ENCODE results near the gene POLD4.
"Not testable (repeated sequence)": the region's sequence is repeated elsewhere in the genome, so short reads cannot be mapped to it uniquely, and the experiment has no call there.

Gene POLD4

GRCh38 chr11:67353317-67354074 lies at the start of gene POLD4:
Gene POLD4, minus strand, starts transcription at chr11:67353546. Its CDS starts 147 bp downstream, at chr11:67353399.
- in situ Hi-C loops (cut with HindIII; ENCODE audit: low sequenced_read_pairs): no loop called here
- H3K4me3 ChIP-seq (ENCODE audit: low read depth, low read length): peak within 1 kb of the TSS; percentile 74
- DNase-seq (ENCODE audit: low read depth, low spot score): peak; percentile 97
- TF ChIP-seq, protein P1, sequence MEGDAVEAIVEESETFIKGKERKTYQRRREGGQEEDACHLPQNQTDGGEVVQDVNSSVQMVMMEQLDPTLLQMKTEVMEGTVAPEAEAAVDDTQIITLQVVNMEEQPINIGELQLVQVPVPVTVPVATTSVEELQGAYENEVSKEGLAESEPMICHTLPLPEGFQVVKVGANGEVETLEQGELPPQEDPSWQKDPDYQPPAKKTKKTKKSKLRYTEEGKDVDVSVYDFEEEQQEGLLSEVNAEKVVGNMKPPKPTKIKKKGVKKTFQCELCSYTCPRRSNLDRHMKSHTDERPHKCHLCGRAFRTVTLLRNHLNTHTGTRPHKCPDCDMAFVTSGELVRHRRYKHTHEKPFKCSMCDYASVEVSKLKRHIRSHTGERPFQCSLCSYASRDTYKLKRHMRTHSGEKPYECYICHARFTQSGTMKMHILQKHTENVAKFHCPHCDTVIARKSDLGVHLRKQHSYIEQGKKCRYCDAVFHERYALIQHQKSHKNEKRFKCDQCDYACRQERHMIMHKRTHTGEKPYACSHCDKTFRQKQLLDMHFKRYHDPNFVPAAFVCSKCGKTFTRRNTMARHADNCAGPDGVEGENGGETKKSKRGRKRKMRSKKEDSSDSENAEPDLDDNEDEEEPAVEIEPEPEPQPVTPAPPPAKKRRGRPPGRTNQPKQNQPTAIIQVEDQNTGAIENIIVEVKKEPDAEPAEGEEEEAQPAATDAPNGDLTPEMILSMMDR (IDR thresholded peaks at IDR 0.05; ENCODE audit: low read depth, low read length): no peak

DNA sequence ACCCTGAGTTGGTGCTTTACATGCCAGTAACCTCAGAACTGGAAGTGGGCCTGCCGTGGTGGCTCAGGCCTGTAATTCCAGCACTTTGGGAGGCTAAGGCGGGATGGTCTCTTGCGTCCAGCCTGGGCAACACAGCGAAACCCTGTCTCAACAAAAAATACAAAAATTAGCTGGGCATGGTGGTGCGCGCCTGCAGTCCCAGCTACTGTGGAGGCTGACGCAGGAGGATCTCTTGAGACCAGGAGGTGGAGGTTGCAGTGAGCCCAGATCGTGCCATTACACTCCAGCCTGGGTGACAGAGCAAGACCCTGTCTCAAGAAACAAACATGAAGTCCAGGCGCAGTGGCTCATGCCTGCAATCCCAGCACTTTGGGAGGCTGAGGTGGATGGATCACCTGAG lies 49.7 kb upstream of the POLD4 start:
- DNase-seq (ENCODE audit: low read depth, low spot score); in situ Hi-C loops (cut with HindIII; ENCODE audit: low sequenced_read_pairs); H3K4me3 ChIP-seq (ENCODE audit: low read depth, low read length): not testable (repeated sequence)

GRCh38 chr11:67402192-67402839 lies 49.0 kb upstream of the POLD4 start:
- H3K4me3 ChIP-seq (ENCODE audit: low read depth, low read length): peak overlapping the region; percentile 37
- in situ Hi-C loops (cut with HindIII; ENCODE audit: low sequenced_read_pairs); DNase-seq (ENCODE audit: low read depth, low spot score): not testable (repeated sequence)

DNA sequence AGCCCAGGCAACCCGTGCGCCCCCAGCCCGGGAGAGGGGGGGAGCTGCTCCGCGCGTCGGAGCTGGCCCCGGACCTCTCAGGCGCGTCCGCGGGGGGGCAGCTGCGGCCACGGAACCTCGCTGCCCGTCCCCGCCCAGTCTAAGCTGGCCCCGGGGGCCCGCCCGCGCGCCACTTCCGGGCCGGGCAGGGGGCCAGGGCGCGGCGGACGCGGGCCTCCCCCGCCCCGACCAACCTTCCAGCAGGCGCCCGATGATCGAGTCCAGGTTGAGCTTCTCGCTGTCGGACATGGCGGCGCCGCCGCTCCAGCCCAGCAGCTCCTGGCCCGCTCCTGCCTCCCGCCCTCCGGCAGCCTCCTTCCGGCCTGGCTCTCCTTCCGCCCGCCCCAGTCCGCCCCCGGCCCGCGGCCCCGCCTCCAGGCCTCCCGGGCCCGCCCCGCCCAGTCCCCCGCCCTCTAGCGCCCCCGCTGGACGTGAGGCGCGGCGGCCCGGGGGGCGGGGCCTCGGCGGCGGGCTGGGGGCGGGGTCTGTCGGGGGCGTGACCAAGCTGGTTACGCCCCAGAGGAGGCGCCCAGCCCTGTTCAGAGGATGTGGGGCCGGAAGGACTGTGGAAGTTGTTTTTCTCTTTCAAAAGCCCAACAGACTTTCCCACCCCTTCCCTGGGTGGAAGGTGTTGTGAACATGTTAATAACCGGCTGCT lies 48.3 kb upstream of the POLD4 start, which contains the start of gene PPP1CA:
PPP1CA (minus strand) TSS at position 364 of the 697 bp plus-strand sequence; CDS start at position 288, 76 bp downstream.
- TF ChIP-seq, protein P1 (IDR thresholded peaks at IDR 0.05; ENCODE audit: low read depth, low read length): peak; percentile 15
- in situ Hi-C loops (cut with HindIII; ENCODE audit: low sequenced_read_pairs): no loop called here
- peak within 1 kb of the TSS; percentile 96 for H3K4me3 ChIP-seq (ENCODE audit: low read depth, low read length)
- DNase-seq (ENCODE audit: low read depth, low spot score): peak; percentile 87

DNA sequence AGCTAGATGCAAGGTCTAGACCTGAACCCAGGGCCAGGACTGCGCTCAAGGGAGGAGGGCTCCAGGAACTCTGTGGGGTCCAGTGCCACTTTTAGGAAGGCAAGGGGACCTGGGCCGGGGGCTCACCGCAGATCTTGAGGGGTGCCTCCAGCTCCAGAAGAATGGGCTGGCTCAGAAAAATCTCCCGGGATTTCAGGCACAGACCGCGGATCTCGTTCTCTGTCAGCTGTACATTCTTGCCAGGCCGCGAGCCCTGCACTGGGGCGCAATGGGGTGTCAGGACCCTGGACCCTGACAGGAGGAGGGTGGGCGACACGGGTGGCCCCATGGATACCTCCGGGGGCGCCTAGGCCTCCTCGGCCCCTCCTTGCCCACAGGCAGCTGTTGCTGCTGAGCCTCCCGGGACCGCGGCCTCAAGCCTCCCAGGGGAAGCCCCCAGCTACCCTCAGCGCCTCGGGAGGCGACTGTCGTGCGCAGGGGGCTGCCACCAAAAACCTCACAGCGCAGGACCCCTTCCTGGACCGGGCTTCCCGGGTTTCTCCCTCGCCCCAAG lies 47.7 kb upstream of the POLD4 start:
- in situ Hi-C loops (cut with HindIII; ENCODE audit: low sequenced_read_pairs): no loop called here
- DNase-seq (ENCODE audit: low read depth, low spot score): no peak
- H3K4me3 ChIP-seq (ENCODE audit: low read depth, low read length): peak overlapping the region; percentile 96
- TF ChIP-seq, protein P1 (IDR thresholded peaks at IDR 0.05; ENCODE audit: low read depth, low read length): no peak

GRCh38 chr11:67400251-67400941 lies 47.0 kb upstream of the POLD4 start:
- in situ Hi-C loops (cut with HindIII; ENCODE audit: low sequenced_read_pairs): no loop called here
- no peak for DNase-seq (ENCODE audit: low read depth, low spot score)
- TF ChIP-seq, protein P1 (IDR thresholded peaks at IDR 0.05; ENCODE audit: low read depth, low read length): no peak
- H3K4me3 ChIP-seq (ENCODE audit: low read depth, low read length): peak overlapping the region; percentile 96

Data from astrocyte of the spinal cord (primary cell).